ENCODE data around the gene CPSF6.

DNA sequence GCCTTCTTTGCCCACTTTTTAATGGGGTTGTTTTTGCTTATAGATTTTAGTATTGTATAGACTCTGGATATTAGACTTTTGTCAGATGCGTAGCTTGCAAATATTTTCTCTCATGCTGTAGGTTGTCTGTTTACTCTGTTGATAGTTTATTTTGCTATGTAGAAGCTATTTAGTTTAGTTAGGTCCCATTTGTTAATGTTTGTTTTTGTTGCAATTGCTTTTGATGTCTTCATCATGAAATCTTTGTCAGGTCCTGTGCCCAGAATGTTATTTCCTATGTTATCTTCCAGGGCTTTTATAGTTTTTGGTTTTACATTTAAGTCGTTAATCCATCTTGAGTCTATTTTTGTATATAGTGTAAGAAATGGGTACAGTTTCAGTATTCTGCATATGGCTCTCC is 78.9 kb downstream of the CPSF6 start:
- TF ChIP-seq CREB1 (IDR thresholded peaks at IDR 0.05), result no peak
- TF ChIP-seq, protein P1, sequence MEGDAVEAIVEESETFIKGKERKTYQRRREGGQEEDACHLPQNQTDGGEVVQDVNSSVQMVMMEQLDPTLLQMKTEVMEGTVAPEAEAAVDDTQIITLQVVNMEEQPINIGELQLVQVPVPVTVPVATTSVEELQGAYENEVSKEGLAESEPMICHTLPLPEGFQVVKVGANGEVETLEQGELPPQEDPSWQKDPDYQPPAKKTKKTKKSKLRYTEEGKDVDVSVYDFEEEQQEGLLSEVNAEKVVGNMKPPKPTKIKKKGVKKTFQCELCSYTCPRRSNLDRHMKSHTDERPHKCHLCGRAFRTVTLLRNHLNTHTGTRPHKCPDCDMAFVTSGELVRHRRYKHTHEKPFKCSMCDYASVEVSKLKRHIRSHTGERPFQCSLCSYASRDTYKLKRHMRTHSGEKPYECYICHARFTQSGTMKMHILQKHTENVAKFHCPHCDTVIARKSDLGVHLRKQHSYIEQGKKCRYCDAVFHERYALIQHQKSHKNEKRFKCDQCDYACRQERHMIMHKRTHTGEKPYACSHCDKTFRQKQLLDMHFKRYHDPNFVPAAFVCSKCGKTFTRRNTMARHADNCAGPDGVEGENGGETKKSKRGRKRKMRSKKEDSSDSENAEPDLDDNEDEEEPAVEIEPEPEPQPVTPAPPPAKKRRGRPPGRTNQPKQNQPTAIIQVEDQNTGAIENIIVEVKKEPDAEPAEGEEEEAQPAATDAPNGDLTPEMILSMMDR (IDR thresholded peaks at IDR 0.05; ENCODE audit: control extremely low read depth in 1 of 3, insufficient read depth in 1 of 3, low read depth in 1 of 3, low read length in 3 of 3), result no peak
